Endometrium (tissue), 2 donors: ENCODE measurements around the gene PPP1R15A.
"Not testable (repeated sequence)": the region's sequence is repeated elsewhere in the genome, so short reads cannot be mapped to it uniquely, and the experiment has no call there.

Experiments
- FAIRE-seq: peaks from 2 replicates; lab custom pipeline; 2012; peaks lifted over from hg19 to GRCh38; lab: Jason Lieb, UNC
- donor health status: control.
- donor health status: control.

Gene PPP1R15A

GRCh38 chr19:48915757-48916156 lies 43.5 kb downstream of the PPP1R15A start:
- FAIRE-seq: no peak

GRCh38 chr19:48918071-48918470 lies 45.9 kb downstream of the PPP1R15A start:
- FAIRE-seq: no peak

GRCh38 chr19:48918801-48919247 lies 46.6 kb downstream of the PPP1R15A start:
- FAIRE-seq: no peak

- not testable (repeated sequence) for FAIRE-seq
These were observed 47.0 kb downstream of the PPP1R15A start for GRCh38 chr19:48919271-48919670.

GRCh38 chr19:48920949-48921348 lies 48.7 kb downstream of the PPP1R15A start:
- no peak for FAIRE-seq

GRCh38 chr19:48921721-48922500 lies 49.7 kb downstream of the PPP1R15A start:
- no peak for FAIRE-seq

GRCh38 chr19:48922548-48923490 lies 50.6 kb downstream of the PPP1R15A start:
- no peak for FAIRE-seq

GRCh38 chr19:48925240-48925843 lies 53.1 kb downstream of the PPP1R15A start:
- FAIRE-seq: no peak
